H1 (cell line): ENCODE measurements around the gene TRIM45. TPM values are rescaled to one million over a fixed set of nuclear protein-coding genes. Genes with fewer than 3 reads are reported as not detected.

Source experiments
- CTCF ChIA-PET: fragments of 300-600 bp; sonication (Branson Sonifier 250); formaldehyde crosslinking; loops from one replicate; lab custom pipeline; 2021; ENCODE audit not compliant: partially characterized antibody; lab: Charles Lee
- POLR2A ChIA-PET: fragments of 300-600 bp; sonication (Branson Sonifier 250); formaldehyde crosslinking; loops from one replicate; lab custom pipeline; 2021; ENCODE audit warnings: inconsistent platforms; ENCODE audit not compliant: partially characterized antibody; lab: Charles Lee
- DNase-seq, 2 experiments: peaks; one replicate each; pipeline versions ENCODE4 v3.0.0 to v3.0.0-alpha.2; 2010 to 2022; ENCODE audit warnings: low spot score in 2 of 2, low read depth in 1 of 2, mixed read lengths in 1 of 2
- FAIRE-seq: peaks from 2 replicates; lab custom pipeline; 2011; peaks lifted over from hg19 to GRCh38; lab: Jason Lieb, UNC
- H2AFZ ChIP-seq: 2 replicates; pipeline ENCODE4 v1.8.1; 2012; ENCODE audit warnings: low read length, inconsistent platforms
- H2AK5ac ChIP-seq: 2 replicates; pipeline ENCODE4 v1.6.1; 2013; ENCODE audit warnings: low read depth, low read length
- H2BK120ac ChIP-seq: replicated peaks from 2 replicates; pipeline ENCODE3; 2013; ENCODE audit warnings: low read depth, low read length, inconsistent platforms
- H2BK12ac ChIP-seq: 2 replicates; pipeline ENCODE4 v1.6.1; 2013; ENCODE audit warnings: low read depth, low read length
- H2BK15ac ChIP-seq: 2 replicates; pipeline ENCODE4 v1.6.1; 2013; ENCODE audit warnings: low read length
- H2BK20ac ChIP-seq: 2 replicates; pipeline ENCODE4 v1.6.1; 2013; ENCODE audit warnings: low read length
- H2BK5ac ChIP-seq: 2 replicates; pipeline ENCODE4 v1.6.1; 2013; ENCODE audit warnings: low read depth, low read length
- H3K14ac ChIP-seq: 2 replicates; pipeline ENCODE4 v1.6.1; 2013; ENCODE audit warnings: inconsistent platforms; ENCODE audit not compliant: insufficient read length
- H3K18ac ChIP-seq: 2 replicates; pipeline ENCODE4 v1.6.1; 2013; ENCODE audit warnings: low read length; ENCODE audit errors: extremely low read depth
- H3K23ac ChIP-seq: 2 replicates; pipeline ENCODE4 v1.6.1; 2013; ENCODE audit warnings: inconsistent platforms; ENCODE audit not compliant: insufficient read length
- H3K23me2 ChIP-seq: 2 replicates; pipeline ENCODE4 v1.6.1; 2013; ENCODE audit warnings: low read depth, low read length
- H3K27ac ChIP-seq: 2 replicates; pipeline ENCODE4 v1.6.1; 2011; ENCODE audit warnings: low read depth, low read length, inconsistent platforms
- H3K27me3 ChIP-seq, 4 experiments: replicated peaks in 1 of 4; 1 replicate in 1 of 4; 2 replicates in 3 of 4; pipeline versions ENCODE4 v1.6.1 to v1.8.1; 2011 to 2013; ENCODE audit warnings: low read length in 3 of 4, mild to moderate bottlenecking in 3 of 4, inconsistent platforms in 2 of 4, mixed read lengths in 2 of 4, moderate library complexity in 1 of 4; ENCODE audit not compliant: control insufficient read depth in 3 of 4, insufficient read depth in 3 of 4; ENCODE audit errors: extremely low read depth in 1 of 4
- H3K36me3 ChIP-seq, 4 experiments: 2 replicates each; pipeline versions ENCODE4 v1.6.1 to v1.8.1; 2011 to 2013; ENCODE audit warnings: mild to moderate bottlenecking in 4 of 4, low read length in 3 of 4, moderate library complexity in 2 of 4, control low read depth in 1 of 4, inconsistent platforms in 1 of 4; ENCODE audit not compliant: insufficient read depth in 4 of 4, control insufficient read depth in 2 of 4
- H3K4ac ChIP-seq: replicated peaks from 2 replicates; pipeline ENCODE3; 2013; ENCODE audit warnings: low read length, low read depth, mixed read lengths, inconsistent platforms; ENCODE audit not compliant: insufficient read length
- H3K4me1 ChIP-seq, 4 experiments: replicated peaks in 1 of 4; 1 replicate in 1 of 4; 2 replicates in 3 of 4; pipeline versions ENCODE4 v1.6.1 to v1.8.1; 2011 to 2013; ENCODE audit warnings: low read length in 3 of 4, inconsistent platforms in 2 of 4, mixed read lengths in 1 of 4; ENCODE audit not compliant: insufficient read depth in 4 of 4, control insufficient read depth in 3 of 4
- H3K4me2 ChIP-seq, 2 experiments: 2 replicates each; pipeline versions ENCODE4 v1.6.1 to v1.8.1; 2011 to 2013; ENCODE audit warnings: low read depth in 2 of 2, low read length in 2 of 2, control low read depth in 1 of 2, inconsistent platforms in 1 of 2, mild to moderate bottlenecking in 1 of 2; ENCODE audit not compliant: insufficient read depth in 1 of 2
- H3K4me3 ChIP-seq, 4 experiments: fragments of 200-600, 300-600 bp in 1 of 4; sonication (generic), shearing (Covaris generic), sonication (Bioruptor Twin) in 1 of 4; 2 replicates each; pipeline versions ENCODE4 v1.5.1 to v1.8.1; 2011 to 2016; ENCODE audit warnings: low read length in 4 of 4, low read depth in 3 of 4, control low read depth in 2 of 4, inconsistent platforms in 2 of 4, mild to moderate bottlenecking in 2 of 4, mixed read lengths in 1 of 4, moderate library complexity in 1 of 4; ENCODE audit not compliant: insufficient read depth in 2 of 4; ENCODE audit errors: extremely low read depth in 1 of 4
- H3K56ac ChIP-seq: replicated peaks from 2 replicates; pipeline ENCODE3; 2013; ENCODE audit warnings: low read depth, mild to moderate bottlenecking, mixed read lengths, low read length, inconsistent platforms; ENCODE audit not compliant: insufficient read length
- H3K79me1 ChIP-seq: 2 replicates; pipeline ENCODE4 v1.6.1; 2013; ENCODE audit warnings: low read depth, low read length, control low read depth
- H3K79me2 ChIP-seq, 2 experiments: 2 replicates each; pipeline versions ENCODE4 v1.6.1 to v1.8.1; 2012 to 2013; ENCODE audit warnings: low read length in 2 of 2, mild to moderate bottlenecking in 2 of 2, inconsistent platforms in 1 of 2; ENCODE audit not compliant: insufficient read depth in 2 of 2, control insufficient read depth in 1 of 2
- H3K9ac ChIP-seq, 4 experiments: replicated peaks in 1 of 4; 1 replicate in 1 of 4; 2 replicates in 3 of 4; pipeline versions ENCODE4 v1.6.1 to v1.8.1; 2011 to 2013; ENCODE audit warnings: low read depth in 3 of 4, low read length in 3 of 4, control low read depth in 2 of 4, mild to moderate bottlenecking in 2 of 4, moderate library complexity in 2 of 4, inconsistent platforms in 1 of 4; ENCODE audit errors: extremely low read depth in 1 of 4
- H3K9me3 ChIP-seq, 2 experiments: 2 replicates each; pipeline versions ENCODE4 v1.6.1 to v1.8.1; 2012 to 2013; ENCODE audit warnings: mild to moderate bottlenecking in 2 of 2, moderate library complexity in 2 of 2, control low read depth in 1 of 2, inconsistent platforms in 1 of 2, low read depth in 1 of 2, low read length in 1 of 2, mixed read lengths in 1 of 2; ENCODE audit not compliant: insufficient read depth in 2 of 2
- H4K20me1 ChIP-seq, 2 experiments: replicated peaks in 1 of 2; 2 replicates each; pipeline versions ENCODE3 to v1.8.1; 2011 to 2013; ENCODE audit warnings: inconsistent platforms in 2 of 2, low read length in 2 of 2, mild to moderate bottlenecking in 1 of 2; ENCODE audit not compliant: insufficient read depth in 2 of 2, control insufficient read depth in 1 of 2
- H4K5ac ChIP-seq: 2 replicates; pipeline ENCODE4 v1.6.1; 2013; ENCODE audit warnings: low read length, low read depth, mixed read lengths, inconsistent platforms; ENCODE audit not compliant: insufficient read length
- H4K8ac ChIP-seq: 2 replicates; pipeline ENCODE4 v1.8.0; 2013; ENCODE audit warnings: mild to moderate bottlenecking, moderate library complexity, low read length, inconsistent platforms; ENCODE audit not compliant: insufficient read depth; ENCODE audit errors: extremely low read depth
- H4K91ac ChIP-seq: replicated peaks from 2 replicates; pipeline ENCODE3; 2013; ENCODE audit warnings: low read length, mixed read lengths, inconsistent platforms; ENCODE audit not compliant: insufficient read length
- CTBP2 ChIP-seq: IDR thresholded peaks from 2 replicates; pipeline ENCODE4 v1.7.0; 2011; ENCODE audit warnings: borderline replicate concordance, mild to moderate bottlenecking, moderate library complexity, mixed read lengths, low read length; ENCODE audit not compliant: insufficient read depth, insufficient read length
- HDAC2 ChIP-seq, 2 experiments: fragments of 300-600 bp in 1 of 2; sonication (generic) in 1 of 2; IDR thresholded peaks; 2 replicates each; pipeline ENCODE4 v1.6.1; 2011 to 2012; ENCODE audit warnings: low read depth in 2 of 2, low read length in 2 of 2, mild to moderate bottlenecking in 2 of 2, moderate library complexity in 2 of 2, borderline replicate concordance in 1 of 2, inconsistent platforms in 1 of 2
- HDAC6 ChIP-seq: IDR thresholded peaks from one replicate; pipeline ENCODE4 v1.7.1; 2012; ENCODE audit warnings: low read depth, mild to moderate bottlenecking, inconsistent platforms, low read length, moderate library complexity
- JUN ChIP-seq: IDR thresholded peaks from 2 replicates; pipeline ENCODE4 v1.6.1; 2011; ENCODE audit warnings: low read depth, mild to moderate bottlenecking, improper control_type of control experiment, low read length
- KDM4A ChIP-seq: IDR thresholded peaks from one replicate; pipeline ENCODE4 v1.7.1; 2012; ENCODE audit warnings: low read depth, mild to moderate bottlenecking, moderate library complexity, low read length, inconsistent platforms; ENCODE audit not compliant: severe bottlenecking
- KDM5A ChIP-seq: fragments of 200-600 bp; IDR thresholded peaks from 2 replicates; pipeline ENCODE4 v1.7.1; 2012; ENCODE audit warnings: mild to moderate bottlenecking, low read length, inconsistent platforms, mixed read lengths
- POLR2A ChIP-seq, 2 experiments: IDR thresholded peaks; 1 replicate in 1 of 2; 2 replicates in 1 of 2; pipeline ENCODE4 v1.6.1; 2011; ENCODE audit warnings: low read depth in 2 of 2, low read length in 2 of 2, mild to moderate bottlenecking in 2 of 2; ENCODE audit errors: control extremely low read depth in 1 of 2
- SIN3A ChIP-seq, 2 experiments: IDR thresholded peaks in 1 of 2; conservative IDR thresholded peaks in 1 of 2; 2 replicates each; pipeline ENCODE4 v1.6.1; 2011 to 2012; ENCODE audit warnings: low read length in 2 of 2, improper control_type of control experiment in 1 of 2, low read depth in 1 of 2, mild to moderate bottlenecking in 1 of 2
- SP4 ChIP-seq: IDR thresholded peaks from 2 replicates; pipeline ENCODE4 v1.6.1; 2012; ENCODE audit warnings: low read length, inconsistent platforms
- SRF ChIP-seq: IDR thresholded peaks from 2 replicates; pipeline ENCODE4 v1.6.1; 2011; ENCODE audit warnings: mild to moderate bottlenecking, low read depth, low read length, moderate library complexity
- TAF1 ChIP-seq: IDR thresholded peaks from 2 replicates; pipeline ENCODE4 v1.6.1; 2011; ENCODE audit warnings: mild to moderate bottlenecking, low read depth, low read length
- TAF7 ChIP-seq: optimal IDR thresholded peaks from 2 replicates; pipeline ENCODE3; 2011; ENCODE audit warnings: low read depth, mild to moderate bottlenecking, inconsistent platforms, low read length, moderate library complexity, borderline replicate concordance
- WGBS, 2 experiments: shearing (Covaris generic) in 1 of 2; methylation state at CpG; one replicate each; pipeline versions ENCODE4 v1.1.6 to v1.1.7; 2013 to 2015; ENCODE audit warnings: low lambda C conversion rate in 2 of 2, mixed read lengths in 2 of 2, inconsistent platforms in 1 of 2, low coverage in 1 of 2, missing lambda C conversion rate in 1 of 2; ENCODE audit not compliant: insufficient replicate concordance in 2 of 2, insufficient coverage in 1 of 2, insufficient read length in 1 of 2; ENCODE audit errors: extremely low coverage in 1 of 2, missing lambda C conversion rate in 1 of 2; 5-methylcytosine and 5-hydroxymethylcytosine counted together
- polyA plus RNA-seq, 7 experiments: library from polyadenylated mRNA; depleted of rRNA in 3 of 7; stranded (reverse) in 5 of 7; unstranded in 2 of 7; fragments of >200 nt in 5 of 7; fragments of 200-250 nt in 2 of 7; gene quantifications; 1 replicate in 5 of 7; 2 replicates in 1 of 7; 4 replicates in 1 of 7; pipeline versions ENCODE4 v1.2.1 to v1.2.3, GENCODE V29; 2011 to 2013; ENCODE audit warnings: missing spikeins in 2 of 7, mixed read lengths in 2 of 7
- total RNA-seq: library from RNA; stranded (reverse); fragmentation: NEBNext Ultra II Directional; extraction: Animal tissue kit (Norgen Biotek cat#: 25700); gene quantifications from 2 replicates; pipeline ENCODE4 v1.2.1, GENCODE V29; 2021

The TRIM45 gene
- total and polyA plus RNA-seq, 2 of the 8 experiments (the other 6 are each of a cell fraction or from before 2014, with no cell fraction given): 13.7 to 16.7 TPM

- H3K27me3 ChIP-seq: no peaks in the 10 kb centered on the region
- ChIA-PET CTCF (interaction anchor here (0.9 to 1.3 kb wide), 2 partner anchors 16 to 39 kb away, joined by 4 to 6 read pairs; no protein-coding TSS in a partner anchor), POLR2A (no interaction called here)
- no peak overlapping the region for H3K56ac ChIP-seq
- no peak overlapping the region for H4K5ac ChIP-seq
- no peak overlapping the region for H2AFZ ChIP-seq
- H3K79me2 ChIP-seq: no peaks in the 10 kb centered on the region
- no peak overlapping the region for H2BK15ac ChIP-seq
- H2BK120ac ChIP-seq: no peak overlapping the region
- no peak overlapping the region for H3K18ac ChIP-seq
- H3K4me3 ChIP-seq: no peak overlapping the region
- no peaks in the 10 kb centered on the region for H3K79me1 ChIP-seq
- H3K9me3 ChIP-seq: no peaks in the 10 kb centered on the region
- H4K91ac ChIP-seq: no peak overlapping the region
- H3K27ac ChIP-seq: no peak overlapping the region
- no peak overlapping the region for H2BK20ac ChIP-seq
- H3K9ac ChIP-seq: no peak overlapping the region
- FAIRE-seq (no peak), DNase-seq (no peak)
- no peaks in the 10 kb centered on the region for H3K23me2 ChIP-seq
- H3K4ac ChIP-seq: no peak overlapping the region
- H3K14ac ChIP-seq: no peak overlapping the region
- H4K8ac ChIP-seq: no peak overlapping the region
- H3K36me3 ChIP-seq: no peaks in the 10 kb centered on the region
- H3K4me1 ChIP-seq: peaks cover 0 to 6% (median 0%) of the 10 kb centered on the region in 4 experiments; a peak in 1 of 7 replicates
- no peak overlapping the region for H3K23ac ChIP-seq
- no peak overlapping the region for H2BK12ac ChIP-seq
- no peak overlapping the region for H2AK5ac ChIP-seq
- TF ChIP-seq HDAC6 (no peak), TAF1 (no peak), KDM4A (no peak), POLR2A (IDR thresholded peaks at IDR 0.05; ENCODE audit: control extremely low read depth in 1 of 2, low read depth in 2 of 2, low read length in 2 of 2) (no peak), SIN3A (conservative IDR thresholded peaks at IDR 0.05 in 1 of 2, IDR thresholded peaks at IDR 0.05 in 1 of 2; ENCODE audit: low read depth in 1 of 2, low read length in 2 of 2) (no peak), TAF7 (no peak), HDAC2 (IDR thresholded peaks at IDR 0.05; ENCODE audit: borderline replicate concordance in 1 of 2, low read depth in 2 of 2, low read length in 2 of 2) (no peak), SP4 (no peak), JUN (no peak), KDM5A (no peak), CTBP2 (no peak), SRF (no peak)
- no peak overlapping the region for H3K4me2 ChIP-seq
- no peaks in the 10 kb centered on the region for H4K20me1 ChIP-seq
- no peak overlapping the region for H2BK5ac ChIP-seq
- WGBS, 2 experiments: 98% methylated on average over 3 of the region's 3 CpGs; no CpG with 5 or more reads in 1 of the 2 experiments
Observed at GRCh38 chr1:117143871-117144270, 22.3 kb upstream of the TRIM45 start.
